ENCODE measurements around the gene GADL1.

The GADL1 gene

DNA sequence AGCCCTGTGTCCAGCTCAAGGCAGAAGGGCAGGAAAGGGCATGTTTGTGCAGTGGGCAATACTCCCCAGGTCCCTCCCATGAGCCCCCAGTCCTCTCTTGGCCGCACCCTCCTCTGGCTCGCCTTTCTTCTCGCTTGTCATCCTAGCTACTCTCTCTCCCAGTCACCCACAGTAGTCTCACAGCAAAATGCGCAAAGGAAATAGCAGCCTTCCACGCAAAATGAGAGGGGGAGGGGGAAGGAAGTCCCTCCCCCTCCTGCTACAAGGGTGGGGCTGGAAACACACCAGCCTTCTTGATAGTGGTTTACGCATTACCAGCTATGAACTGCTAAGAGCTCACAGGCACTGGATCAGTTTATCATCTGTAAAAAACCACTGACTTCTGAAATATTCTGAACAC is 83.8 kb downstream of the GADL1 start:
- no peak overlapping the region for H3K4me3 ChIP-seq (ENCODE audit: low read length)
- TF ChIP-seq ZNF274 (IDR thresholded peaks at IDR 0.05; ENCODE audit: low read depth, low read length), result no peak

DNA sequence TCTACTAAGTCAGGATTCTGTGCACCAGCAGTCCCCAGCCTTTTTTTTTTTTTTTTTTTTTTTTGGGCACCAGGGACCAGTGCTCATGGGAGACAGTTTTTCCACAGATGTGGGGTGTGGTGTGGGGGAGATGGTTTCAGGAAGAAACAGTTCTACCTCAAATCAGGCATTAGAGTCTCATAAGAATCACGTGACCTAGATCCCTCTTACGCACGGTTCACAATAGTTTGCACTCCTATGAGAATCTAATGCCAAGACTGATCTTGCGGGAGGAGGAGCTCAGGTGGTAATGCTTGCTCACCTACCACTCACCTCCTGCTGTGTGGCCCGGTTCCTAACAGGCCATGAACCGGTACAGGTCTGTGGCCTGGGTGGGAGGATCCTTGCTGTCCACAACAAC is 88.8 kb downstream of the GADL1 start:
- no peak for TF ChIP-seq ZNF274 (IDR thresholded peaks at IDR 0.05; ENCODE audit: low read depth, low read length)
- H3K4me3 ChIP-seq (ENCODE audit: low read length), result no peak overlapping the region

DNA sequence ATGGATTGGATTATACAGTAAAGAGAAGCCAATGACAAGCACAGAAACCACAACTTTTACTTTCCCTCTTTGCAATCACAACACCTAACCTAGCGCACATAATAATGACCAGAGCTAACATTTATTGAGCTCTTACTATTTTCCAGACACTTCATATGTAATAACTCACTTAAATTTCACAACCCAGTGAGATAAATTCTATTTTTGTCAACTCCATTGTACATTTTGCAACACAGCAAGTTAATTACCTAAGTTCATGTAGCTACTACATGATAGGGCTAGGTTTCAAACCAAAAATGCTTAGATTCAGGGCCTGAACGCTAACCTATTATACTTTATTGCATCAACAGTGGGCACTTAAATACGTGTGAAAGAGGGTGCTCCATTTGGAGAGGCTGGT is 89.5 kb downstream of the GADL1 start:
- TF ChIP-seq ZNF274 (IDR thresholded peaks at IDR 0.05; ENCODE audit: low read depth, low read length), result no peak
- no peak overlapping the region for H3K4me3 ChIP-seq (ENCODE audit: low read length)

DNA sequence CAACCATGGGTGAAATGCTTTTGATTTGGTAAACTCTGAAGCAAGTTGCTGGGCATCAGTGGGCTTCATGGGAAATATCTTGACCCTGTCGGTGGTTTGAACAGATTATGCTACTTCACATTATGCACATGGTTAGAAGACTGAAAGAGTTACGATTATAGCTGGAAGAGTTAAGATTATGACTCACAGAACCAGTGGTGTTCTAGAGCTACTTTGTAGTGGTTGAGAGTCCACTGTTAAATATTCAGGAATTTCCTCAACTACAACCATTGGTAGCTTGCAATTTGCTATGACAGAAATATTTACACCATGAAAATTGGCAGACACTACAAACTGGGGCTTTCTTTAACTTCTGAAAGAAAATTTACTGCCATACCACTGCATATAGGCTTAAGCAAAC is 99.3 kb downstream of the GADL1 start:
- no peak for TF ChIP-seq ZNF274 (IDR thresholded peaks at IDR 0.05; ENCODE audit: low read depth, low read length)
- H3K4me3 ChIP-seq (ENCODE audit: low read length), result no peak overlapping the region

DNA sequence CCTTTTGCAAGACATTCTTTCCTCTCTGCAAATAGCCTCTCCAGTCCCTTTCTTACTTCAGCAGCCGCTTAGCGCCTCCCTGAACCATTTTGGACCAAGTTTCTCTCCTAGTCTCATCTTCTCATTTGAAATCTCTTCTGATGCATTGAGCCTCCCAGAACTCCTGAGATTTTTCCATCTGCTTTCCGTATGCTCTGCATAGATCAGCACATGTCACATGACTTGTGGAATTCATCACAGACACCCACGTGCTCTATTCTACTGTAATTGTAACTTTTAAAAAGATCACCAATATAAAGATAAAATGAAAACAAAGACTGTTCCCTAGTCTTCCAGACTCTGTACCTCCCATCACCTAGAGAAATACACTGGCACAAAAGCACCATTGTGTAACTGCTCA is 100.7 kb downstream of the GADL1 start:
- no peak for TF ChIP-seq ZNF274 (IDR thresholded peaks at IDR 0.05; ENCODE audit: low read depth, low read length)
- H3K4me3 ChIP-seq (ENCODE audit: low read length), result no peak overlapping the region

DNA sequence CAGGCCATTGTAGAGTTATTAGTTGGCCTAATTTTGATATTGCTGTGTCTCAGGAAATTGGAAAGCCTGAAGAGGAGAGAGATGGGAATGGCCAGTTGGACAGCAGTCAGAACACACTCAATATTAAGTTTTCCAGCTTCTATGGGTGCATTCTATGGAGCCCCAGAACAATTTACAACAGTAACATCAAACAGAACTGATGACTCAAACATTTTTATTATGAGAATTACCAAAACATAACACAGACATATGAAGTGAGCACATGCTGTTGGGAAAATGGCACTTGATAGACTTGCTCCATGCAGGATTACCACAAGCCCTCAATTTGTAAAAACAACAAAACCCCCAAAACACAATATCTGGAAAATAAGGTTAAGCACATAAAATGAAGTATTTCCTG is 104.3 kb downstream of the GADL1 start:
- TF ChIP-seq ZNF274 (IDR thresholded peaks at IDR 0.05; ENCODE audit: low read depth, low read length), result no peak
- no peak overlapping the region for H3K4me3 ChIP-seq (ENCODE audit: low read length)

DNA sequence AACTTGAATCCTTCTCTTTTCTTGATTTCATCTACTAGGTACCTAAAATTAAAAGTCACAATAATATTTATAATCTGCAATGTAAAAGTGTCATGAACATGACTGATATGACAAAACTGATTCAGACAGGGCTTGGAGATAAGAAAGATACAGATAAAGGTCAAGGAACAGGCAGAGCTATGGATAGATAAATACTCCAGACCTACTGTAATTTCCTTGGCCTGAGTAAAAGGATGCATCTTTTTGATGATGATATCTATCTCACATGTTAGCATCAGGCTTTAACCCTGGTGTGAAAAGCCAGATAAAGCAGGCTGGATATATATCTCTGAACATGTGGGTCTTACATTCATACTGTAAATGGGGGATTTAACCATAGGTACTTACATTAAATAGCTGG is 108.1 kb downstream of the GADL1 start:
- no peak overlapping the region for H3K4me3 ChIP-seq (ENCODE audit: low read length)
- no peak for TF ChIP-seq ZNF274 (IDR thresholded peaks at IDR 0.05; ENCODE audit: low read depth, low read length)

DNA sequence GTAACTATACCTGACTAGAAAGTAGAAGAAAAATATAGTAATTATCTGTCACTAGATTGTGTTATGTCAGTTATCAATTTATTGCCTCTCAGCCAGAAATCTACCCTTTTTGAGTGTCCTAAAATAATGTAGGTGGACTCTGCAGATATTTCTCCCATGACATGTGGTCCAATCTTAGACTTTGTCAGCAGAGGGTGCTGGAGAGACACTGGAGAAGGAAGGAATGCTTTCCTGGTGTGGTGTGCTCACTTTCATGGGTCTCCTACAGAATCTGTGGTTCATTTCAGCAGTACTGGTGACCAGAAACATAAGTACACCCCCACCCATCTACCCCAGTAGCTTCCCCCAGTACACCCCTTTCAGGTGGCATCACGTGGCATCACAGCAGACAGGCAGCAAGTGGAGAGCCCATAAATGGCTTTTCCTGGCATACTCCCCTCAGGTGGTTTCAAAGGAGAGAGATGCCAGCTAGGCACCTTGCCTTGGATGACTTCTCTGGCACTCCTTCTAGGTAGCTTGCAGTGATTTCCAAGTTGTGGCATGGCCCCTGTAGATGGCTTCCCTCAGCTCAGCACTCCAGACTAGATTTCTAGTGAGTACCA is 114.7 kb downstream of the GADL1 start:
- TF ChIP-seq ZNF274 (IDR thresholded peaks at IDR 0.05; ENCODE audit: low read depth, low read length), result no peak
- no peak overlapping the region for H3K4me3 ChIP-seq (ENCODE audit: low read length)

DNA sequence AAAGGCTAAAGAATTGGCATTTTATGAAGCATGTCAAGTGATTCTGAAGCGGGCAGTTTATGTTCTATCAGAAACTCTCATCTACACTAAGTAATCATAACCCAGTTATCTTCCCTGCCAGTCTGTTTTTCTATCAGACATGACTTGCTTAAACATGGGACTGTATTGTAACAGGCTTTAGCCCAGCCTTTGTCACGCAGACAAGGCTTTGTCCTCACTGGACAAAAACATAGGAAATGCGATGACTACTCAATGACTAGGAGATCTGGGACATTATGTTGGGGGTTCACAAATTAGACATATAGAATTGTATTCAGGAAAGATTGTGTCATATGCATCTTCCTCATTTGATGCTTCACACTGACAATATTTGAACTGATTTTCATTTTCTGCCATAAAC is 115.5 kb downstream of the GADL1 start:
- TF ChIP-seq ZNF274 (IDR thresholded peaks at IDR 0.05; ENCODE audit: low read depth, low read length), result no peak
- no peak overlapping the region for H3K4me3 ChIP-seq (ENCODE audit: low read length)

DNA sequence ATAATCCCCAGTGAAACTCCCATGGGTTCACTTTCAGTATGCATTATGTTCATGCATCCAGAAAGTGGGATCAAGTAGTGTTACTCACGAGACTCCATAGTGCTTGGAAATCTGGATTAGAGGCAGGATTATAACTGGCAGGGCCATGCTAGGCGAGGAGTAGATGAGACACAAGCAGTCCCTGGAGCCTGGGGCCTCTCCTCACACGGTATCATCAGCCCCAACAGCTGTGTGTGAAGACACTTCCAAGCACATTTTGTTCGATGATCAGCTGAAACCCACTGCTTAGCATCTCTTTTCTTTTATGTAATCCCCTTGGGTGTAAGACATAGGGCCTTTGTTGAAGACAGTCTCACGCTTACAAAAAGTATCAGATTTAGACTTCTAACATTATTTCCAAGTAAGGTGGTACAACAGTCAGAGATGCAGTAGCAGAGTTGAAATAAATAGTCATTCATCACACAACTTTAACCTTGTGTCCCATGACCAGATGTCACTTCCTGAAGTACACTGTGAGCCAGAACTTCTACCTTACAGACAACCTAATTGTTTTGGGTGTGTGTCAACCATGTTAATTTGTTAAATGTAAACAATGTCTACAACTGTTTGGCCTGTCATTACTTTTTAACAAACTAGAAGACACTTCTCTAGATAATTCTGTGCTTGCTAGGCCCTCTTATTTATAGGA is 116.9 kb downstream of the GADL1 start:
- no peak for TF ChIP-seq ZNF274 (IDR thresholded peaks at IDR 0.05; ENCODE audit: low read depth, low read length)
- H3K4me3 ChIP-seq (ENCODE audit: low read length), result no peak overlapping the region

DNA sequence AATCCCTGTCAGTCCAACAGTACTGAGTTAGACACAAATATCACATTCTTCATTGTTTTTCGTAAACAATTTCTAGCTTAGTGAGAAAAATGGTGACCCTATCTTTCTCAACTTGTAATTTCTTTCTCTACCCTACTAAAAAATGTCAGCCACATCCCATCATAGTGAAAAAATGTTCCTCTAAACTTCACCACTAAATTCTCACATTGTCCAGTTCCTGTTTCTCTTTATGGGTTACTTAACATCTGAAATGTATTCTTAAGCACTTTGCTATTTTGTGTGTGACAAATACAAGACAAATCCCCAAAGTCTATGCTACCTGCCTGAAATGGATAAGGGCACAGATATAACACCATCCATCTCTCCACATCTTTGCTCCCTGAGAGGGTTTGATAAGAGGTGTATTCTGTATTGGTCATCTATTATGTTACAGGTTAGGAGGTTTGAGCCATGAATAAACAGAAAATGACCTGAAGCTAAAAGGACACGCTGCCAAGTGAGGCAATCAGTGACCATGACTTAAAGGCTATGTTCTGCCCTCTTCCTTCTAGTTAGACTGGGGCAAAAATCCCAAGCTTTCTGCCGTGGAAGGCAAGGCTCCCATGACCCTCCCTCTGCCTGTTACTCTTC is 118.2 kb downstream of the GADL1 start:
- H3K4me3 ChIP-seq (ENCODE audit: low read length), result no peak overlapping the region
- no peak for TF ChIP-seq ZNF274 (IDR thresholded peaks at IDR 0.05; ENCODE audit: low read depth, low read length)

DNA sequence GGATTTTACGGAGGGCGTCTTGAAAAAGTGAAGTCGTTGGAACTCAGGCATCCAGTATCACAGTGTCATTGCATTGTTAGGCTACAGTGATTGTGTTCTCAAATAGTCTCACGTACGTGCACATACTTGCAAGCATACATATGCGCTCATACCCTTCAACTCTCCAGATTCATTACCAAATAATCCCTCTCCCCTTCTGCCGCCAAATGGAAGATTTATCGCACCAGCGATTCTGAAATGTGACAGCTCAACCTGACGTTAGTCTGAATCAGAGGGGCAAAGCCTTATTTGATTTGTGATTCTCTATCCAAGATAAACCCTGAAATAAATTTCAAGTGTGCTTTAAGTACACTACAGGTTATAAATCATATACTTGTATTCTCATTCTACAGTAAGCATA is 119.4 kb downstream of the GADL1 start:
- no peak overlapping the region for H3K4me3 ChIP-seq (ENCODE audit: low read length)
- no peak for TF ChIP-seq ZNF274 (IDR thresholded peaks at IDR 0.05; ENCODE audit: low read depth, low read length)

DNA sequence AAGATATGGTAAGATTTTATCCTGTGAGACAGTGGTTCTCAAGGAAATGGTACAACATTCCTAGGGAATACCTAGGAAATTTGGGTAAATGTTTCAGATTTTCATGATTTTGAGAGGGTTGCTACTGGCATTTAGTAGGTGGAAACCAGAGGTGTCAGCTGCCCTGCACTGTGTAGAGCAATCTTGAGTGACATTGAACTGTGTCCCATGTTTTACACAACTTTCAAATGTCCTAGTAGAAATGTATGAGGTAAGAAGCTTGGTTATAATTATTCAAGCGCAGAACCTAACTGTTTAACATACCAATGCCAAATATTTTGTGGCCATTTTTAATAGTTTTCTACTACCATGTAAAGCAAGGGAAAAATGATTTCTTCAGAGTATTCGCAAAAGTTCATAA is 120.4 kb downstream of the GADL1 start:
- TF ChIP-seq ZNF274 (IDR thresholded peaks at IDR 0.05; ENCODE audit: low read depth, low read length), result no peak
- H3K4me3 ChIP-seq (ENCODE audit: low read length), result no peak overlapping the region

DNA sequence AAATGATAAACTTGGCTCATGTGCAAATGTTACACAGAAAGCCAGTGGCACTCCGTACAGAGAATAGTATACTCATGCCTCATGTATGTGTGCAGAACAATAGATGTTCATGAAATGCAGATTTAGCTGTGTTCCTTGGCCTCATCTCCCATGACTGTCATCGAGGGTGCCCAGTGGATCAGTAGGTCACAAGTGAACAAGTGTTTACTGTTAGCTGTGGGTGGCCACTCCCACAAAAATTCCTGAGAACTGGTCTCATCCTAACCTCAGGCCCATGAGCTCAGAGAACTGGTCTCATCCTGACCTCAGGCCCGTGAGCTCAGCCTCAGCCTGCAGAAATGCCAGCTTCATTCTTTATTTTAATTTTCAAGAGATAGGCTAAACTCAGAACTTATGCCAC is 124.1 kb downstream of the GADL1 start:
- H3K4me3 ChIP-seq (ENCODE audit: low read length), result no peak overlapping the region
- no peak for TF ChIP-seq ZNF274 (IDR thresholded peaks at IDR 0.05; ENCODE audit: low read depth, low read length)

Data from GM08714 (cell line).